OCI-LY1 (cell line): Measurements from ENCODE around the gene TNS3.

Source experiments
- CTCF ChIP-seq: fragments of 200-600 bp; sonication (generic), shearing (Covaris generic); IDR thresholded peaks from 2 replicates; pipeline ENCODE4 v1.5.1; 2017; ENCODE audit warnings: mild to moderate bottlenecking, antibody characterized with exemption, low read length, moderate library complexity, mixed read lengths
- EZH2 ChIP-seq: fragments of 200-600 bp; sonication (generic), shearing (Covaris generic); IDR thresholded peaks from 2 replicates; pipeline ENCODE4 v1.8.0; 2017; ENCODE audit warnings: borderline replicate concordance, mixed run types, mild to moderate bottlenecking, antibody characterized with exemption, low read length, moderate library complexity, mixed read lengths

GRCh38 chr7:47460251-47460989 lies 121.5 kb downstream of the TNS3 start:
- TF ChIP-seq CTCF (no peak), EZH2 (no peak)
